ENCODE measurements around the gene HDAC9.

Gene HDAC9

DNA sequence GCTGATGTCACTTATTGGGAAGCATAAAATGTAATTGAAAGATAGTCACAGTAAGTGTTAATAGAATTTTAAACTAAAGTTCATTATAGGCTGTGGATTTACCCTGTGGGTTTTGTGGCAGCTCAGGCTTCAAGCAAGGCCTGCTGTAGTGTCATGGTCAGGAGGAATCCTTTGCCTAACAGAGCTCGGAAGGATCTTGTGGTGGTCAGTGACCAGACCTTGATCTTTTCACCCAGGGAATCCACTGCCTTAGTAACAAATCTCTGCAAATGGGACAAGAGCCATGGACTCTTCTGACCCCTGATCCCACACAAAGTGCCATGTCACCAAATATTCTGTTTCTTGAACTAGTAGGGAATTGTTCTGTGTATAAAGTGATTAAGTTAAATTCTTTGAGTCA is 20.6 kb upstream of the HDAC9 start:
- Histone ChIP-seq H3K9me2 (replicated peaks; ENCODE audit: control insufficient read depth, low read length) (no peaks in the 10 kb centered on the region), H3K79me2 (ENCODE audit: control insufficient read depth, low read length) (no peaks in the 10 kb centered on the region), H3K4me1 (ENCODE audit: control insufficient read depth, low read length) (peaks cover 6% of the 10 kb centered on the region; the same call in 1 of the 2 replicates), H3K4me3 (ENCODE audit: low read length) (no peak overlapping the region), H3K27ac (ENCODE audit: low read depth, low read length) (no peak overlapping the region), H4K20me1 (ENCODE audit: control insufficient read depth, insufficient read depth, low read depth, low read length) (no peaks in the 10 kb centered on the region), H3K9me3 (ENCODE audit: control insufficient read depth, insufficient read depth, low read length) (no peaks in the 10 kb centered on the region), H3K36me3 (ENCODE audit: control insufficient read depth, low read length) (no peaks in the 10 kb centered on the region), H3K4me2 (ENCODE audit: low read length) (no peak overlapping the region), H3F3A (ENCODE audit: control insufficient read depth, insufficient read depth) (no peaks in the 10 kb centered on the region), H3K27me3 (ENCODE audit: control insufficient read depth, low read length) (no peaks in the 10 kb centered on the region)
- TF ChIP-seq EZH2phosphoT487 (IDR thresholded peaks at IDR 0.05; ENCODE audit: borderline replicate concordance, low read length) = no peak
- no peak for TF ChIP-seq CTCF (IDR thresholded peaks at IDR 0.05; ENCODE audit: low read depth, low read length, poor library complexity, severe bottlenecking)

DNA sequence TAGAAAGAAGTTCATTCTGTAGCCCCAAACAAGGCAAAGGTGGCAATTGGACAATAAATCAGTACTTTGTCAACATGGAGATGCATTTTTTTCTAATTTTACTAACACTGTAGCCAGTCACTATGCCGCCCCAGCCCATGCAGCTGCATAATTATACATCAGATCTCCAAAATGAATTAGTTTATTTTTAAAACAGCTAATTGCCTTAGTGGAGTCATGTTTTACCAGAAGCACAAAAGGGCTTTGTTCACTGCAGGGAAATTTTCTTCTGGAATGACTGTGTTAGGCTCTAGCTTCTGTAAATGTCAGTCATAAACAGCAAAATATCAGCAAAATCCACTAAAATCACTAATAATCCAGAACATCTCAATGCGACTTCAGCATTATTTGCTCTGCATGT is 20.1 kb upstream of the HDAC9 start:
- H3K79me2 ChIP-seq (ENCODE audit: control insufficient read depth, low read length) = no peaks in the 10 kb centered on the region
- H3K9me2 ChIP-seq (replicated peaks; ENCODE audit: control insufficient read depth, low read length) = no peaks in the 10 kb centered on the region
- no peaks in the 10 kb centered on the region for H3K36me3 ChIP-seq (ENCODE audit: control insufficient read depth, low read length)
- no peaks in the 10 kb centered on the region for H3K27me3 ChIP-seq (ENCODE audit: control insufficient read depth, low read length)
- H3K4me1 ChIP-seq (ENCODE audit: control insufficient read depth, low read length) = peaks cover 6% of the 10 kb centered on the region; the same call in 1 of the 2 replicates
- no peaks in the 10 kb centered on the region for H3K9me3 ChIP-seq (ENCODE audit: control insufficient read depth, insufficient read depth, low read length)
- no peaks in the 10 kb centered on the region for H4K20me1 ChIP-seq (ENCODE audit: control insufficient read depth, insufficient read depth, low read depth, low read length)
- no peak for TF ChIP-seq EZH2phosphoT487 (IDR thresholded peaks at IDR 0.05; ENCODE audit: borderline replicate concordance, low read length)
- TF ChIP-seq CTCF (IDR thresholded peaks at IDR 0.05; ENCODE audit: low read depth, low read length, poor library complexity, severe bottlenecking) = no peak
- no peak overlapping the region for H3K4me3 ChIP-seq (ENCODE audit: low read length)
- no peaks in the 10 kb centered on the region for H3F3A ChIP-seq (ENCODE audit: control insufficient read depth, insufficient read depth)
- H3K4me2 ChIP-seq (ENCODE audit: low read length) = no peak overlapping the region
- no peak overlapping the region for H3K27ac ChIP-seq (ENCODE audit: low read depth, low read length)

- no peaks in the 10 kb centered on the region for H3F3A ChIP-seq (ENCODE audit: control insufficient read depth, insufficient read depth)
- TF ChIP-seq CTCF (IDR thresholded peaks at IDR 0.05; ENCODE audit: low read depth, low read length, poor library complexity, severe bottlenecking) (no peak), EZH2phosphoT487 (IDR thresholded peaks at IDR 0.05; ENCODE audit: borderline replicate concordance, low read length) (no peak)
- H3K4me3 ChIP-seq (ENCODE audit: low read length) = no peak overlapping the region
- H3K4me1 ChIP-seq (ENCODE audit: control insufficient read depth, low read length) = peaks cover 5% of the 10 kb centered on the region; the same call in 1 of the 2 replicates
- no peak overlapping the region for H3K27ac ChIP-seq (ENCODE audit: low read depth, low read length)
- H4K20me1 ChIP-seq (ENCODE audit: control insufficient read depth, insufficient read depth, low read depth, low read length) = no peaks in the 10 kb centered on the region
- peaks cover 8% of the 10 kb centered on the region; the same call in 1 of the 2 replicates for H3K9me3 ChIP-seq (ENCODE audit: control insufficient read depth, insufficient read depth, low read length)
- H3K4me2 ChIP-seq (ENCODE audit: low read length) = no peak overlapping the region
- H3K79me2 ChIP-seq (ENCODE audit: control insufficient read depth, low read length) = no peaks in the 10 kb centered on the region
- H3K27me3 ChIP-seq (ENCODE audit: control insufficient read depth, low read length) = no peaks in the 10 kb centered on the region
- no peaks in the 10 kb centered on the region for H3K36me3 ChIP-seq (ENCODE audit: control insufficient read depth, low read length)
- no peaks in the 10 kb centered on the region for H3K9me2 ChIP-seq (replicated peaks; ENCODE audit: control insufficient read depth, low read length)
These were observed 13.8 kb upstream of the HDAC9 start for GRCh38 chr7:18481776-18482175.

Data from DOHH2 (cell line).